Measurements from ENCODE around the gene TANC1. TPM values are rescaled to one million over a fixed set of nuclear protein-coding genes. Genes with fewer than 3 reads are reported as not detected.

TANC1 gene
- total RNA-seq, 1 donor from 2014 or later, result 61.9 TPM

GRCh38 chr2:159225025-159226016 lies 256.9 kb downstream of the TANC1 start:
- peak in 1 of 2 donors; percentile 65 for DNase-seq (ENCODE audit: extremely low spot score in 2 of 2)
- H3K4me3 ChIP-seq, result no peak overlapping the region
- no peaks in the 10 kb centered on the region for H3K27me3 ChIP-seq
- intact Hi-C loops (cut with DNase I), result no loop called here
- H3K4me1 ChIP-seq, result peaks cover 6% of the 10 kb centered on the region
- H3K27ac ChIP-seq, result no peak overlapping the region
- peaks cover 0 to 56% of the 10 kb centered on the region in 2 donors for H3K36me3 ChIP-seq
- no peaks in the 10 kb centered on the region for H3K9me3 ChIP-seq
- TF ChIP-seq POLR2A (IDR thresholded peaks at IDR 0.05) (no peak), CTCF (IDR thresholded peaks at IDR 0.05) (no peak), POLR2AphosphoS5 (IDR thresholded peaks at IDR 0.05; ENCODE audit: insufficient read depth in 1 of 2, low read depth in 1 of 2) (no peak)

GRCh38 chr2:159226059-159226461 lies 257.6 kb downstream of the TANC1 start:
- peaks cover 0 to 61% of the 10 kb centered on the region in 2 donors for H3K36me3 ChIP-seq
- peak in 1 of 2 donors; percentile 64 for DNase-seq (ENCODE audit: extremely low spot score in 2 of 2)

GRCh38 chr2:159226608-159227385 lies 258.4 kb downstream of the TANC1 start:
- Histone ChIP-seq H3K27ac (no peak overlapping the region), H3K4me1 (peaks cover 6% of the 10 kb centered on the region), H3K36me3 (peaks cover 0 to 68% of the 10 kb centered on the region in 2 donors), H3K4me3 (no peak overlapping the region), H3K9me3 (no peaks in the 10 kb centered on the region), H3K27me3 (no peaks in the 10 kb centered on the region)
- DNase-seq (ENCODE audit: extremely low spot score in 2 of 2), result peak in 1 of 2 donors; percentile 42
- intact Hi-C loops (cut with DNase I), result no loop called here
- no peak for TF ChIP-seq CTCF (IDR thresholded peaks at IDR 0.05)
- no peak for TF ChIP-seq POLR2AphosphoS5 (IDR thresholded peaks at IDR 0.05; ENCODE audit: insufficient read depth in 1 of 2, low read depth in 1 of 2)
- TF ChIP-seq POLR2A (IDR thresholded peaks at IDR 0.05), result no peak

More at GRCh38 chr2:159226059-159226461, 257.6 kb downstream of the TANC1 start:
- Histone ChIP-seq H3K27ac (no peak overlapping the region), H3K9me3 (no peaks in the 10 kb centered on the region), H3K27me3 (no peaks in the 10 kb centered on the region), H3K4me1 (peaks cover 6% of the 10 kb centered on the region), H3K4me3 (no peak overlapping the region)
- intact Hi-C loops (cut with DNase I), result no loop called here
- TF ChIP-seq POLR2A (IDR thresholded peaks at IDR 0.05) (no peak), POLR2AphosphoS5 (IDR thresholded peaks at IDR 0.05; ENCODE audit: insufficient read depth in 1 of 2, low read depth in 1 of 2) (peak in 1 of 2 donors; percentile 9)

GRCh38 chr2:159227467-159227866 lies 259.0 kb downstream of the TANC1 start:
- Histone ChIP-seq H3K4me3 (no peak overlapping the region), H3K27me3 (no peaks in the 10 kb centered on the region), H3K4me1 (peaks cover 6% of the 10 kb centered on the region), H3K9me3 (no peaks in the 10 kb centered on the region), H3K36me3 (peaks cover 0 to 68% of the 10 kb centered on the region in 2 donors), H3K27ac (peak overlapping the region; percentile 44)
- DNase-seq (ENCODE audit: extremely low spot score in 2 of 2), result no peak
- intact Hi-C loops (cut with DNase I), result no loop called here
- TF ChIP-seq CTCF (IDR thresholded peaks at IDR 0.05) (no peak), POLR2A (IDR thresholded peaks at IDR 0.05) (no peak), POLR2AphosphoS5 (IDR thresholded peaks at IDR 0.05; ENCODE audit: insufficient read depth in 1 of 2, low read depth in 1 of 2) (no peak)

- H3K4me1 ChIP-seq, result peaks cover 6% of the 10 kb centered on the region
- no peaks in the 10 kb centered on the region for H3K9me3 ChIP-seq
- peak overlapping the region; percentile 44 for H3K27ac ChIP-seq
- TF ChIP-seq POLR2A (IDR thresholded peaks at IDR 0.05), result no peak
- no peak for TF ChIP-seq CTCF (IDR thresholded peaks at IDR 0.05)
- no peak for TF ChIP-seq POLR2AphosphoS5 (IDR thresholded peaks at IDR 0.05; ENCODE audit: insufficient read depth in 1 of 2, low read depth in 1 of 2)
- DNase-seq (ENCODE audit: extremely low spot score in 2 of 2), result peak in 1 of 2 donors; percentile 77
- H3K36me3 ChIP-seq, result peaks cover 0 to 62% of the 10 kb centered on the region in 2 donors
- H3K4me3 ChIP-seq, result no peak overlapping the region
- no peaks in the 10 kb centered on the region for H3K27me3 ChIP-seq
- intact Hi-C loops (cut with DNase I), result no loop called here
Measured at GRCh38 chr2:159228081-159228581, 259.7 kb downstream of the TANC1 start.

Measured in vagina (tissue), 2 donors.